Colonic mucosa (tissue), 4 donors: Measurements from ENCODE around the gene DLG3. TPM values are rescaled to one million over a fixed set of nuclear protein-coding genes. Genes with fewer than 3 reads are reported as not detected.
A peak's percentile ranks its signal among the peaks of the same experiment; 100 is the strongest.

Experiments
- DNase-seq: peaks from one replicate; pipeline ENCODE4 v3.0.0-alpha.2; 2020
- H3K27ac ChIP-seq: fragments of 200-600 bp; one replicate; pipeline ENCODE4 v1.8.0; 2021
- H3K27me3 ChIP-seq: fragments of 200-600 bp; one replicate; pipeline ENCODE4 v1.8.0; 2021
- H3K36me3 ChIP-seq: fragments of 200-600 bp; one replicate; pipeline ENCODE4 v1.8.0; 2021
- H3K4me1 ChIP-seq: fragments of 200-600 bp; one replicate; pipeline ENCODE4 v1.8.0; 2021; ENCODE audit warnings: mild to moderate bottlenecking
- H3K4me3 ChIP-seq: fragments of 200-600 bp; one replicate; pipeline ENCODE4 v1.8.0; 2021
- H3K9ac ChIP-seq, 2 donors: one replicate each; pipeline ENCODE4 v1.7.0; 2013; ENCODE audit warnings: control low read depth in 2 of 2, low read depth in 2 of 2, low read length in 2 of 2
- H3K9me3 ChIP-seq: fragments of 200-600 bp; one replicate; pipeline ENCODE4 v1.8.0; 2021
- CTCF ChIP-seq: fragments of 200-600 bp; IDR thresholded peaks from one replicate; pipeline ENCODE4 v1.8.0; 2022; ENCODE audit warnings: antibody characterized with exemption, mild to moderate bottlenecking
- intact Hi-C: fragments of 100-400 bp; cut with DNase I; formaldehyde crosslinking; loops from one replicate; pipeline ENCODE4 v1.14.1; 2022
- total RNA-seq, 2 donors: library from RNA; stranded (reverse); fragmentation: NEBNext Ultra II Directional in 1 of 2; extraction: Animal tissue kit (Norgen Biotek cat#: 25700) in 1 of 2; gene quantifications; one replicate each; pipeline ENCODE4 v1.2.1, GENCODE V29; 2021
- donor health status: healthy.
- donor health status: DM: no; HTN: no; CAD: no.
- donor health status: DM: no; HTN: no; CAD: no.

DLG3 gene
- total RNA-seq, 2 donors from 2014 or later: 68.9 to 78.9 TPM

- Histone ChIP-seq H3K4me3 (no peak overlapping the region), H3K9me3 (no peaks in the 10 kb centered on the region), H3K27me3 (no peaks in the 10 kb centered on the region), H3K4me1 (no peaks in the 10 kb centered on the region), H3K9ac (no peak overlapping the region), H3K27ac (no peak overlapping the region), H3K36me3 (no peaks in the 10 kb centered on the region)
- DNase-seq: no peak
- no peak for TF ChIP-seq CTCF
- intact Hi-C loops: no loop called here
These were observed 33.2 kb upstream of the DLG3 start for GRCh38 chrX:70411475-70411874.

GRCh38 chrX:70421618-70422017 lies 23.0 kb upstream of the DLG3 start:
- no peak for TF ChIP-seq CTCF
- no peak overlapping the region for H3K4me3 ChIP-seq
- no peak overlapping the region for H3K9ac ChIP-seq
- H3K27ac ChIP-seq: no peak overlapping the region
- no peaks in the 10 kb centered on the region for H3K27me3 ChIP-seq
- H3K9me3 ChIP-seq: no peaks in the 10 kb centered on the region
- no peaks in the 10 kb centered on the region for H3K36me3 ChIP-seq
- no peaks in the 10 kb centered on the region for H3K4me1 ChIP-seq
- no peak for DNase-seq
- intact Hi-C loops: loop anchor here (10.0 kb wide), 2 partner anchors 127 to 243 kb away; partner anchors contain the start of gene KIF4A

GRCh38 chrX:70422851-70423341 lies 21.7 kb upstream of the DLG3 start, which contains the start of gene GDPD2:
TSS of gene GDPD2 (plus strand) at chrX:70423314. CDS start at chrX:70424985, 1,671 bp downstream.
- no peaks in the 10 kb centered on the region for H3K27me3 ChIP-seq
- H3K27ac ChIP-seq: no peak within 1 kb of the TSS
- H3K9me3 ChIP-seq: no peaks in the 10 kb centered on the region
- intact Hi-C loops: loop anchor here (10.0 kb wide), 2 partner anchors 128 to 242 kb away; partner anchors contain the start of gene KIF4A
- no peaks in the 10 kb centered on the region for H3K36me3 ChIP-seq
- no peak within 1 kb of the TSS for H3K4me3 ChIP-seq
- DNase-seq: peak; percentile 37
- no peak for TF ChIP-seq CTCF
- H3K4me1 ChIP-seq: no peaks in the 10 kb centered on the region
- H3K9ac ChIP-seq: peak within 1 kb of the TSS; percentile 26 to 36

- no peak overlapping the region for H3K4me3 ChIP-seq
- H3K27me3 ChIP-seq: no peaks in the 10 kb centered on the region
- H3K36me3 ChIP-seq: no peaks in the 10 kb centered on the region
- H3K4me1 ChIP-seq: no peaks in the 10 kb centered on the region
- peak; percentile 33 for DNase-seq
- intact Hi-C loops: loop anchor here (10.0 kb wide), 2 partner anchors 129 to 241 kb away; partner anchors contain the start of gene KIF4A
- no peaks in the 10 kb centered on the region for H3K9me3 ChIP-seq
- no peak overlapping the region for H3K27ac ChIP-seq
- H3K9ac ChIP-seq: peak overlapping the region in 1 of 2 donors; percentile 36
- TF ChIP-seq CTCF: no peak
These were observed 20.5 kb upstream of the DLG3 start for GRCh38 chrX:70423936-70424675.

- no peaks in the 10 kb centered on the region for H3K27me3 ChIP-seq
- H3K9me3 ChIP-seq: no peaks in the 10 kb centered on the region
- H3K4me1 ChIP-seq: no peaks in the 10 kb centered on the region
- no peak overlapping the region for H3K4me3 ChIP-seq
- no peak for TF ChIP-seq CTCF
- no peaks in the 10 kb centered on the region for H3K36me3 ChIP-seq
- H3K27ac ChIP-seq: no peak overlapping the region
- intact Hi-C loops: loop anchor here (10.0 kb wide), 2 partner anchors 130 to 240 kb away; partner anchors contain the start of gene KIF4A
- no peak for DNase-seq
- H3K9ac ChIP-seq: no peak overlapping the region
These were observed 19.8 kb upstream of the DLG3 start for GRCh38 chrX:70424801-70425200.
